ENCODE data around the gene SH3RF3. TPM values are rescaled to one million over a fixed set of nuclear protein-coding genes. Genes with fewer than 3 reads are reported as not detected.
A peak's percentile ranks its signal among the peaks of the same experiment; 100 is the strongest.

The SH3RF3 gene
- total and polyA plus RNA-seq, 4 donors = 2.9 to 9.7 (median 8.6) TPM

DNA sequence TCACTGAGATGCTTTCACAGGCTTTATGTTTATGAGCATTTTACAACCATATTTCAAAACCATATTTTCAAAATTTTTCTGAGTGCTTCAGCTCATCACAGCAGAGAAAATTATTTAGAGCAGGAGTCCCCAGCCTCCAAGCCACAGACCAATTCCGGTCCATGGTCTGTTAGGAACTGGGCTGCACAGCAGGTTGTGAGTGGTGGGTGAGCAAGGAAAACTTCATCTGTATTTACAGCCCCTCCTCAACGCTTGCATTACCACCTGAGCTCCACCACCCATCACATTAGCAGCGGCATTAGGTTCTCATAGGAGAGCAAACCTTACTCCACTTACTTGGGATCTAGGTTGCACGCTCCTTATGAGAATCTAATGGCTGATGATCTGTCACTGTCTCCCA is 319.2 kb downstream of the SH3RF3 start:
- H3K27me3 ChIP-seq (ENCODE audit: control insufficient read depth in 3 of 3, insufficient read depth in 3 of 3, low read length in 2 of 3) = no peaks in the 10 kb centered on the region
- 94 to 95% methylated on average over 4 of the region's 4 CpGs for WGBS, 2 donors
- peaks cover 0 to 10% (median 5%) of the 10 kb centered on the region in 5 donors for H3K4me1 ChIP-seq (ENCODE audit: control insufficient read depth in 5 of 5, insufficient read depth in 5 of 5, low read length in 5 of 5)
- TF ChIP-seq, protein P1, sequence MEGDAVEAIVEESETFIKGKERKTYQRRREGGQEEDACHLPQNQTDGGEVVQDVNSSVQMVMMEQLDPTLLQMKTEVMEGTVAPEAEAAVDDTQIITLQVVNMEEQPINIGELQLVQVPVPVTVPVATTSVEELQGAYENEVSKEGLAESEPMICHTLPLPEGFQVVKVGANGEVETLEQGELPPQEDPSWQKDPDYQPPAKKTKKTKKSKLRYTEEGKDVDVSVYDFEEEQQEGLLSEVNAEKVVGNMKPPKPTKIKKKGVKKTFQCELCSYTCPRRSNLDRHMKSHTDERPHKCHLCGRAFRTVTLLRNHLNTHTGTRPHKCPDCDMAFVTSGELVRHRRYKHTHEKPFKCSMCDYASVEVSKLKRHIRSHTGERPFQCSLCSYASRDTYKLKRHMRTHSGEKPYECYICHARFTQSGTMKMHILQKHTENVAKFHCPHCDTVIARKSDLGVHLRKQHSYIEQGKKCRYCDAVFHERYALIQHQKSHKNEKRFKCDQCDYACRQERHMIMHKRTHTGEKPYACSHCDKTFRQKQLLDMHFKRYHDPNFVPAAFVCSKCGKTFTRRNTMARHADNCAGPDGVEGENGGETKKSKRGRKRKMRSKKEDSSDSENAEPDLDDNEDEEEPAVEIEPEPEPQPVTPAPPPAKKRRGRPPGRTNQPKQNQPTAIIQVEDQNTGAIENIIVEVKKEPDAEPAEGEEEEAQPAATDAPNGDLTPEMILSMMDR (IDR thresholded peaks at IDR 0.05; ENCODE audit: control extremely low read depth, extremely low read depth) = no peak
- H3K27ac ChIP-seq (ENCODE audit: low read depth in 1 of 2, low read length in 1 of 2) = no peak overlapping the region
- peaks cover 0 to 5% (median 2%) of the 10 kb centered on the region in 4 donors for H3K9me3 ChIP-seq (ENCODE audit: control insufficient read depth in 4 of 4, insufficient read depth in 3 of 4, low read length in 3 of 4)
- no peak for ATAC-seq (ENCODE audit: insufficient read depth, low FRiP score)
- DNase-seq = no peak
- H3K9ac ChIP-seq (ENCODE audit: insufficient read depth in 1 of 2, low read length in 2 of 2) = no peak overlapping the region
- H3K36me3 ChIP-seq (ENCODE audit: control insufficient read depth in 4 of 4, insufficient read depth in 4 of 4, low read length in 4 of 4) = peaks cover 0 to 5% (median 2%) of the 10 kb centered on the region in 4 donors
- no peak overlapping the region for H3K4me3 ChIP-seq

DNA sequence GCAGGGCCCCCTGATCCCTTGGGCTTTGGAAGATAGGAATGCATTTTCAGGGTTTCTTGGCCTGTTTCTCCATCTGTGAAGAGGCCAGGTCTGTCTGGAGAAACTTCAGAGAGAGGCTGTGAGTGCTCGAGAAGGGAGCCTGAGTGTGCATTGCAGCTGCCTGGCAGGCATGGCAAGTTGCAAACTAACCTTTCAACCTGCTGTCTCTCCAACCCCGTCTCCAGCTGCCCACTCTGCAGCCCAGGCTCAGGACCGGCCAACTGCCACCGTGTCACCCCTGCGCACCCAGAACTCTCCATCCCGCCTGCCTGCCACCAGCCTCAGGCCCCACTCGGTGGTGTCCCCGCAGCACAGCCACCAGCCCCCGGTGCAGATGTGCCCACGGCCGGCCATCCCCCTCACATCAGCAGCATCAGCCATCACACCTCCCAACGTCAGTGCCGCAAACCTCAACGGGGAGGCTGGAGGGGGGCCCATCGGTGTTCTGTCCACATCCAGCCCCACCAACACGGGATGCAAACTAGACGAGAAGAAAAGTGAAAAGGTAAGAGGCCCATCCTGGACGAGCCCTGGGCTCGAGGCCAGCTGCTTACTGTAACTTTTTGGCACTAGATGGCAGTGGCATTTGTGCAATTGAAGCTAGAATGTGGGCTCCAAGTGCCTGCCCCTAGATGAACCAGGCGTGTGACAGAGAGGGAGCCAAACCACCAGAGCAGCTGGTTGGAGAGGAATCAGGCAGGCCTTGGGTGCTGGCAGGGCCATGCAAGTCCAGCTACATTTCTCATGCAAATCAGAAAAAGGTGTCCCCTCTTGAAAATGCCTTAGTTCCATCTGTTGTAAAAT is 320.2 kb downstream of the SH3RF3 start:
- peak; percentile 28 to 47 (median 29) for DNase-seq
- H3K27ac ChIP-seq (ENCODE audit: low read depth in 1 of 2, low read length in 1 of 2) = no peak overlapping the region
- TF ChIP-seq, protein P1 (IDR thresholded peaks at IDR 0.05; ENCODE audit: control extremely low read depth, extremely low read depth) = no peak
- ATAC-seq (ENCODE audit: insufficient read depth, low FRiP score) = no peak
- H3K9me3 ChIP-seq (ENCODE audit: control insufficient read depth in 4 of 4, insufficient read depth in 3 of 4, low read length in 3 of 4) = peaks cover 0 to 5% (median 2%) of the 10 kb centered on the region in 4 donors
- peaks cover 0 to 10% (median 5%) of the 10 kb centered on the region in 5 donors for H3K4me1 ChIP-seq (ENCODE audit: control insufficient read depth in 5 of 5, insufficient read depth in 5 of 5, low read length in 5 of 5)
- 71 to 77% methylated on average over 20 of the region's 20 CpGs for WGBS, 2 donors
- no peak overlapping the region for H3K9ac ChIP-seq (ENCODE audit: insufficient read depth in 1 of 2, low read length in 2 of 2)
- H3K4me3 ChIP-seq = no peak overlapping the region
- H3K36me3 ChIP-seq (ENCODE audit: control insufficient read depth in 4 of 4, insufficient read depth in 4 of 4, low read length in 4 of 4) = peaks cover 0 to 5% (median 3%) of the 10 kb centered on the region in 4 donors
- H3K27me3 ChIP-seq (ENCODE audit: control insufficient read depth in 3 of 3, insufficient read depth in 3 of 3, low read length in 2 of 3) = no peaks in the 10 kb centered on the region

DNA sequence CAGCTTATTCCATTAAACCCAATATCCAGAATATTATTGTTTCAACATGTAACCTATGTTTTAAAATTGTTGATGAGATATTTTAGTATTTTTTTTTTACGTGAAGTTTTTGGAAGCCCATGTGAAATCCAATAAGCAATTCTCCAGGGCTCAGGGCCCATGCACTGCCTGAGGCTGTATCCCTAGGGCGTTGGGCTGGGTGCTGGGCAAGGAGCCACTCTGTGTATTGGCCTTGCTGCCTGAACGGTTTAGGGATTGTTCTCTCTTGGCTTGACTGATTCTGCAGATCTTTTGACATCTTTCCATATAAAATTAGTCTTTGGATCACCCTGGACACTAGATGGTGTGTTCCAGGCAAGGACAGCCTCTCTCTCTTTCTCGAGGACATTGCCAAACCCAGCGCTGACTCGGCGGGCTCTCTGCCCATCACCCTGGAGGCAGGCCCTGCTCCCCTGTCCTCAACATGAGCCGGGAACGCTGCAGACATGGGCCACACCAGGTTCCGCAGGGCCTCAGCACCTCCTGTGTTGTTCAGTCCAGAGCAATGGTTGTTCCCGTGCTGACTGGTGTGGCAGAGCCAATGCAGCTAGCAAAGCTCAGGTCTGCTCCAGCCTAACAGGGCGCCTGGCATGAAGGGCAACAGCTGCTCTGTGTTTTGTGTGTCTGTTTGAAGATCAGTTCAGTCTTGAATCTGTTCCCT is 321.7 kb downstream of the SH3RF3 start:
- no peak for ATAC-seq (ENCODE audit: insufficient read depth, low FRiP score)
- no peak for DNase-seq
- Histone ChIP-seq H3K4me3 (no peak overlapping the region), H3K27me3 (ENCODE audit: control insufficient read depth in 3 of 3, insufficient read depth in 3 of 3, low read length in 2 of 3) (no peaks in the 10 kb centered on the region), H3K9me3 (ENCODE audit: control insufficient read depth in 4 of 4, insufficient read depth in 3 of 4, low read length in 3 of 4) (no peaks in the 10 kb centered on the region), H3K27ac (ENCODE audit: low read depth in 1 of 2, low read length in 1 of 2) (no peak overlapping the region), H3K4me1 (ENCODE audit: control insufficient read depth in 5 of 5, insufficient read depth in 5 of 5, low read length in 5 of 5) (peaks cover 0 to 9% (median 5%) of the 10 kb centered on the region in 5 donors), H3K36me3 (ENCODE audit: control insufficient read depth in 4 of 4, insufficient read depth in 4 of 4, low read length in 4 of 4) (peaks cover 0 to 6% (median 1%) of the 10 kb centered on the region in 4 donors), H3K9ac (ENCODE audit: insufficient read depth in 1 of 2, low read length in 2 of 2) (peak overlapping the region in 1 of 2 donors; percentile 26)
- TF ChIP-seq, protein P1 (IDR thresholded peaks at IDR 0.05; ENCODE audit: control extremely low read depth, extremely low read depth) = no peak
- 82 to 84% methylated on average over 12 of the region's 12 CpGs for WGBS, 2 donors

All from lung (tissue), 12 donors.